C4-2B (cell line): ENCODE data around the gene CDC14B.
A peak's percentile ranks its signal among the peaks of the same experiment; 100 is the strongest.

Experiments used
- H3K27ac ChIP-seq: fragments of 450-650 bp; 2 replicates; pipeline ENCODE4 v1.5.1; 2017
- CTCF ChIP-seq: fragments of 450-650 bp; conservative IDR thresholded peaks from 2 replicates; pipeline ENCODE4 v1.5.1; 2017; ENCODE audit warnings: mild to moderate bottlenecking
- ZFX ChIP-seq: fragments of 450-650 bp; IDR thresholded peaks from 2 replicates; pipeline ENCODE4 v1.6.1; 2017

CDC14B gene

GRCh38 chr9:96660692-96661248 lies 41.1 kb upstream of the CDC14B start:
- H3K27ac ChIP-seq: no peak overlapping the region
- TF ChIP-seq ZFX: no peak
- no peak for TF ChIP-seq CTCF

- TF ChIP-seq CTCF (peak; percentile 31), ZFX (peak; percentile 40; the same call in 1 of the 2 replicates)
- H3K27ac ChIP-seq: peak within 1 kb of the TSS; percentile 60
Observed at GRCh38 chr9:96655198-96655851, 35.7 kb upstream of the CDC14B start, which contains the start of gene PRXL2C. TSS of gene PRXL2C (minus strand) at chr9:96655317. CDS start at chr9:96655281, 36 bp downstream.

GRCh38 chr9:96654450-96655197 lies 35.0 kb upstream of the CDC14B start:
- TF ChIP-seq CTCF (peak; percentile 46), ZFX (peak; percentile 76)
- peak overlapping the region; percentile 60 for H3K27ac ChIP-seq

GRCh38 chr9:96651626-96652025 lies 32.0 kb upstream of the CDC14B start:
- TF ChIP-seq ZFX (no peak), CTCF (peak; percentile 73)
- H3K27ac ChIP-seq: no peak overlapping the region

GRCh38 chr9:96649620-96650324 lies 30.1 kb upstream of the CDC14B start:
- H3K27ac ChIP-seq: no peak overlapping the region
- TF ChIP-seq CTCF (no peak), ZFX (no peak)

- H3K27ac ChIP-seq: no peak overlapping the region
- TF ChIP-seq CTCF (no peak), ZFX (no peak)
Observed at GRCh38 chr9:96646081-96646991, 26.7 kb upstream of the CDC14B start.
